Ishikawa (cell line): ENCODE results near the gene TAF3.

Experiments
- CEBPB ChIP-seq: IDR thresholded peaks from 2 replicates; pipeline ENCODE4 v1.6.1; 2012
- CREB1 ChIP-seq: IDR thresholded peaks from 2 replicates; pipeline ENCODE4 v1.6.1; 2012; ENCODE audit warnings: low read depth
- EGR1 ChIP-seq: IDR thresholded peaks from 2 replicates; pipeline ENCODE4 v1.6.1; 2012
- EP300 ChIP-seq: IDR thresholded peaks from 2 replicates; pipeline ENCODE4 v1.6.1; 2012; ENCODE audit warnings: borderline replicate concordance
- NFIC ChIP-seq: IDR thresholded peaks from 2 replicates; pipeline ENCODE4 v1.6.1; 2012
- RAD21 ChIP-seq: IDR thresholded peaks from 2 replicates; pipeline ENCODE4 v1.6.1; 2012; ENCODE audit warnings: low read depth
- TAF1 ChIP-seq: IDR thresholded peaks from 2 replicates; pipeline ENCODE4 v1.6.1; 2012; ENCODE audit warnings: low read depth, mild to moderate bottlenecking
- TEAD4 ChIP-seq: IDR thresholded peaks from 2 replicates; pipeline ENCODE4 v1.6.1; 2012
- YY1 ChIP-seq: IDR thresholded peaks from 2 replicates; pipeline ENCODE4 v1.6.1; 2012; ENCODE audit warnings: low read depth
- TF ChIP-seq, protein P1 (sequence below): IDR thresholded peaks from 2 replicates; pipeline ENCODE4 v1.6.1; 2012; ENCODE audit warnings: low read depth, mild to moderate bottlenecking
- TF ChIP-seq, protein P2 (sequence below): IDR thresholded peaks from 2 replicates; pipeline ENCODE4 v1.6.1; 2012

GRCh38 chr10:7922707-7923106 is 104.4 kb downstream of the TAF3 start:
- TF ChIP-seq, protein P1, sequence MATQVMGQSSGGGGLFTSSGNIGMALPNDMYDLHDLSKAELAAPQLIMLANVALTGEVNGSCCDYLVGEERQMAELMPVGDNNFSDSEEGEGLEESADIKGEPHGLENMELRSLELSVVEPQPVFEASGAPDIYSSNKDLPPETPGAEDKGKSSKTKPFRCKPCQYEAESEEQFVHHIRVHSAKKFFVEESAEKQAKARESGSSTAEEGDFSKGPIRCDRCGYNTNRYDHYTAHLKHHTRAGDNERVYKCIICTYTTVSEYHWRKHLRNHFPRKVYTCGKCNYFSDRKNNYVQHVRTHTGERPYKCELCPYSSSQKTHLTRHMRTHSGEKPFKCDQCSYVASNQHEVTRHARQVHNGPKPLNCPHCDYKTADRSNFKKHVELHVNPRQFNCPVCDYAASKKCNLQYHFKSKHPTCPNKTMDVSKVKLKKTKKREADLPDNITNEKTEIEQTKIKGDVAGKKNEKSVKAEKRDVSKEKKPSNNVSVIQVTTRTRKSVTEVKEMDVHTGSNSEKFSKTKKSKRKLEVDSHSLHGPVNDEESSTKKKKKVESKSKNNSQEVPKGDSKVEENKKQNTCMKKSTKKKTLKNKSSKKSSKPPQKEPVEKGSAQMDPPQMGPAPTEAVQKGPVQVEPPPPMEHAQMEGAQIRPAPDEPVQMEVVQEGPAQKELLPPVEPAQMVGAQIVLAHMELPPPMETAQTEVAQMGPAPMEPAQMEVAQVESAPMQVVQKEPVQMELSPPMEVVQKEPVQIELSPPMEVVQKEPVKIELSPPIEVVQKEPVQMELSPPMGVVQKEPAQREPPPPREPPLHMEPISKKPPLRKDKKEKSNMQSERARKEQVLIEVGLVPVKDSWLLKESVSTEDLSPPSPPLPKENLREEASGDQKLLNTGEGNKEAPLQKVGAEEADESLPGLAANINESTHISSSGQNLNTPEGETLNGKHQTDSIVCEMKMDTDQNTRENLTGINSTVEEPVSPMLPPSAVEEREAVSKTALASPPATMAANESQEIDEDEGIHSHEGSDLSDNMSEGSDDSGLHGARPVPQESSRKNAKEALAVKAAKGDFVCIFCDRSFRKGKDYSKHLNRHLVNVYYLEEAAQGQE, result no peak
- TF ChIP-seq CREB1, result no peak
- TF ChIP-seq, protein P2, sequence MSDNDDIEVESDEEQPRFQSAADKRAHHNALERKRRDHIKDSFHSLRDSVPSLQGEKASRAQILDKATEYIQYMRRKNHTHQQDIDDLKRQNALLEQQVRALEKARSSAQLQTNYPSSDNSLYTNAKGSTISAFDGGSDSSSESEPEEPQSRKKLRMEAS, result no peak
- no peak for TF ChIP-seq EP300
- no peak for TF ChIP-seq CEBPB
- TF ChIP-seq EGR1, result no peak
- TF ChIP-seq TEAD4, result no peak
- no peak for TF ChIP-seq TAF1
- TF ChIP-seq NFIC, result no peak
- TF ChIP-seq RAD21, result no peak
- no peak for TF ChIP-seq YY1
